ENCODE results near the gene LIPA. TPM values are rescaled to one million over a fixed set of nuclear protein-coding genes. Genes with fewer than 3 reads are reported as not detected.
"Not testable (repeated sequence)": the region's sequence is repeated elsewhere in the genome, so short reads cannot be mapped to it uniquely, and the experiment has no call there.

LIPA gene
- total RNA-seq, 4 donors from 2014 or later: 29.1 to 45.8 (median 33.9) TPM

- H3K9me3 ChIP-seq: no peaks in the 10 kb centered on the region
- 72 to 85% methylated on average over 4 of the region's 4 CpGs for WGBS, 2 donors
- no peak overlapping the region for H3K4me3 ChIP-seq (replicated peaks in 1 of 3)
- no peaks in the 10 kb centered on the region for H3K36me3 ChIP-seq
- no peak overlapping the region for H3K27ac ChIP-seq
- no peaks in the 10 kb centered on the region for H3K4me1 ChIP-seq
- no peak for TF ChIP-seq POLR2A (IDR thresholded peaks at IDR 0.05)
- TF ChIP-seq, protein P1, sequence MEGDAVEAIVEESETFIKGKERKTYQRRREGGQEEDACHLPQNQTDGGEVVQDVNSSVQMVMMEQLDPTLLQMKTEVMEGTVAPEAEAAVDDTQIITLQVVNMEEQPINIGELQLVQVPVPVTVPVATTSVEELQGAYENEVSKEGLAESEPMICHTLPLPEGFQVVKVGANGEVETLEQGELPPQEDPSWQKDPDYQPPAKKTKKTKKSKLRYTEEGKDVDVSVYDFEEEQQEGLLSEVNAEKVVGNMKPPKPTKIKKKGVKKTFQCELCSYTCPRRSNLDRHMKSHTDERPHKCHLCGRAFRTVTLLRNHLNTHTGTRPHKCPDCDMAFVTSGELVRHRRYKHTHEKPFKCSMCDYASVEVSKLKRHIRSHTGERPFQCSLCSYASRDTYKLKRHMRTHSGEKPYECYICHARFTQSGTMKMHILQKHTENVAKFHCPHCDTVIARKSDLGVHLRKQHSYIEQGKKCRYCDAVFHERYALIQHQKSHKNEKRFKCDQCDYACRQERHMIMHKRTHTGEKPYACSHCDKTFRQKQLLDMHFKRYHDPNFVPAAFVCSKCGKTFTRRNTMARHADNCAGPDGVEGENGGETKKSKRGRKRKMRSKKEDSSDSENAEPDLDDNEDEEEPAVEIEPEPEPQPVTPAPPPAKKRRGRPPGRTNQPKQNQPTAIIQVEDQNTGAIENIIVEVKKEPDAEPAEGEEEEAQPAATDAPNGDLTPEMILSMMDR (IDR thresholded peaks at IDR 0.05): no peak
- H3K27me3 ChIP-seq: no peaks in the 10 kb centered on the region
- intact Hi-C loops (cut with DNase I): no loop called here
- DNase-seq: no peak
Observed at GRCh38 chr10:89171996-89172395, 79.6 kb downstream of the LIPA start.

- no peaks in the 10 kb centered on the region for H3K4me1 ChIP-seq
- intact Hi-C loops (cut with DNase I): no loop called here
- WGBS, 2 donors: 78 to 87% methylated on average over 2 of the region's 2 CpGs
- no peaks in the 10 kb centered on the region for H3K36me3 ChIP-seq
- no peak for TF ChIP-seq POLR2A (IDR thresholded peaks at IDR 0.05)
- H3K27me3 ChIP-seq: no peaks in the 10 kb centered on the region
- no peaks in the 10 kb centered on the region for H3K9me3 ChIP-seq
- no peak overlapping the region for H3K4me3 ChIP-seq (replicated peaks in 1 of 3)
- no peak overlapping the region for H3K27ac ChIP-seq
- DNase-seq: no peak
Observed at GRCh38 chr10:89171263-89171872, 80.2 kb downstream of the LIPA start.

DNA sequence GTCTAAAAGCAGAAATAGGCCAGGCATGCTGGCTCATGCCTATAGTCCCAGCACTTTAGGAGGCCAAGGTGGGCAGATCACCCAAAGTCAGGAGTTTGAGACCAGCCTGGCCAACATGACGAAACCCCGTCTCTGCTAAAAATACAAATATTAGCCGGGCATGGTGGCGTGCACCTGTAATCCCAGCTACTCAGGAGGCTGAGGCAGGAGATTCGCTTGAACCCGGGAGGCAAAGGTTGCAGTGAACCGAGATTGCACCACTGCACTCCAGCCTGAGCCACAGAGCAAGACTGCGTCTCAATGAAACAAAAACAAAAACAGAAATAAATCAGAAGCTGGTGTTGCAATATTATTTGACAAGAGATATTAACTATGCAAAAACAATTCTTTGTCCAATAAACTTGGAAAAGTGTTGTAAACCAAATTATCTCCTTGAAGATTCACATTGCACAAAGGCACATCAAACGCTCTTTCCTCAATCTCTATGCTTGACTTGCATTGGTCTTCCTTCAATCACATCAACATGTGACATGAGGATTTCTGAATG, 83.1 kb downstream of the LIPA start:
- H3K27me3 ChIP-seq; H3K9me3 ChIP-seq; H3K36me3 ChIP-seq; H3K27ac ChIP-seq; H3K4me1 ChIP-seq; H3K4me3 ChIP-seq (replicated peaks in 1 of 3); DNase-seq; intact Hi-C loops (cut with DNase I): not testable (repeated sequence)
- WGBS, 2 donors: 88 to 91% methylated on average over 9 of the region's 9 CpGs

DNA sequence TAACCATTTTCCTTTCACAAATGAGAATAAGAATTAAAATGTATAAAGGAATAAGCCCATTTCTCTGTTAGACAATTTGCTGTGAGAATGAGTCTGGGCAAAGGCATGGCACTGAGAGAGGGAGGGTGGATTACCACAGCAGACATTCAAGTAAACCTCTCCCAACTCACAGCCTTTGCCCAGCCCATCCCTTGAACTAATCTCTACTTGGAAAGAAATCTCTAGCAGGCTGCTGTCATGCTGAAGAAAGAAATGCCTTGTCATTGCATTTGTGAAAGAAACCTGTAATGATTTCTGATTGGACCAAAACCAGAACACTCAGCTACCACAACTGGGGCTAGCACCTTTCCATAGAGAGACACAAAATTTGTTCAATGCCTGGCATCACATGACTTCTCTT, 83.7 kb downstream of the LIPA start:
- H3K4me3 ChIP-seq (replicated peaks in 1 of 3): no peak overlapping the region
- no peaks in the 10 kb centered on the region for H3K27me3 ChIP-seq
- intact Hi-C loops (cut with DNase I): no loop called here

DNA sequence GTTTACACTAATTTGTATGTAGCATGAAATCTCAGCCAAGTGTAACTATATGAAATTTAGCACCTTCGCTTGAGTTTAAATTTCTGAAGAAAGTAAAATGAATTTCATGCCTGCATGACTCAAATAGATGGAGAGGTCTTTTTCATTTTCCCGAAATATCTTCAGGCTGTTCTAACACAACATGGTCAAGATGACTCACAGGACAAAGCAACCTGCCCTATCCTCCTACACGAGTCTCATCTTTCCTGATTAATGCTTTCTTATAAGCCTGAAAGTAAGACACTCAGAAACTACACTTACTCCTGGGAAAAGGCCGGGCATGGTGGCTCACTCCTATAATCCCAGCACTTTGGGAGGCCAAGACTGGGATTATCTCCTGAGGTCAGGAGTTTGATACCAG, 85.7 kb downstream of the LIPA start:
- H3K4me1 ChIP-seq: no peaks in the 10 kb centered on the region
- 92 to 93% methylated on average over 4 of the region's 4 CpGs for WGBS, 2 donors
- no peaks in the 10 kb centered on the region for H3K9me3 ChIP-seq
- intact Hi-C loops (cut with DNase I): no loop called here
- TF ChIP-seq POLR2A (IDR thresholded peaks at IDR 0.05): no peak
- TF ChIP-seq, protein P1 (IDR thresholded peaks at IDR 0.05): no peak
- no peak for DNase-seq
- H3K36me3 ChIP-seq: no peaks in the 10 kb centered on the region
- no peak overlapping the region for H3K4me3 ChIP-seq (replicated peaks in 1 of 3)
- H3K27ac ChIP-seq: no peak overlapping the region
- no peaks in the 10 kb centered on the region for H3K27me3 ChIP-seq

More for the DNA sequence above, 83.7 kb downstream of the LIPA start:
- H3K36me3 ChIP-seq: no peaks in the 10 kb centered on the region
- DNase-seq: no peak
- TF ChIP-seq, protein P1 (IDR thresholded peaks at IDR 0.05): no peak
- no peak for TF ChIP-seq POLR2A (IDR thresholded peaks at IDR 0.05)
- H3K9me3 ChIP-seq: no peaks in the 10 kb centered on the region
- no peaks in the 10 kb centered on the region for H3K4me1 ChIP-seq
- H3K27ac ChIP-seq: no peak overlapping the region

DNA sequence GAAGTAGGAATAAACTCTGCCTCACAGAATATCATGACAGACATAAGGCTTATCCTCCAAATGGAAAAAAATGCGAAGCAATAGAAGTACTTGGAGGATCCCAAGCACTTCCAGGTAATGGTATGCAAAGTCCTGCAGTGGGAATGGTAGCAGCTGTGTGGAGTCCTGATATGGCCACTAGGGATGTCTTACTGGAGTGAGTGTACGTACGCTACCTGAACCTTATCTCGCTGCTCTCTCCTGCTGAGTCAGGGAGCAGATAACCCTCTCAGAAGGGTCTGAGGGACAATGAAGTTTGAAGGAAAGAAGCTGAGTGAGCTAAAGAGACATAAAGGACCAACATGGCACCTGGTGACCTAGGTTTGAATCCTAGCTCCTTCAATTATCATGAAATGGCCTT, 86.7 kb downstream of the LIPA start:
- Histone ChIP-seq H3K4me3 (replicated peaks in 1 of 3) (no peak overlapping the region), H3K27ac (no peak overlapping the region), H3K27me3 (no peaks in the 10 kb centered on the region), H3K4me1 (no peaks in the 10 kb centered on the region), H3K36me3 (no peaks in the 10 kb centered on the region), H3K9me3 (no peaks in the 10 kb centered on the region)
- DNase-seq: no peak
- TF ChIP-seq, protein P1 (IDR thresholded peaks at IDR 0.05): no peak
- no peak for TF ChIP-seq POLR2A (IDR thresholded peaks at IDR 0.05)
- intact Hi-C loops (cut with DNase I): no loop called here
- 86 to 89% methylated on average over 4 of the region's 4 CpGs for WGBS, 2 donors
